Measurements from ENCODE around the gene NPFFR1.

The NPFFR1 gene

GRCh38 chr10:70212879-70213278 lies 70.9 kb downstream of the NPFFR1 start:
- DNase-seq: no peak

DNA sequence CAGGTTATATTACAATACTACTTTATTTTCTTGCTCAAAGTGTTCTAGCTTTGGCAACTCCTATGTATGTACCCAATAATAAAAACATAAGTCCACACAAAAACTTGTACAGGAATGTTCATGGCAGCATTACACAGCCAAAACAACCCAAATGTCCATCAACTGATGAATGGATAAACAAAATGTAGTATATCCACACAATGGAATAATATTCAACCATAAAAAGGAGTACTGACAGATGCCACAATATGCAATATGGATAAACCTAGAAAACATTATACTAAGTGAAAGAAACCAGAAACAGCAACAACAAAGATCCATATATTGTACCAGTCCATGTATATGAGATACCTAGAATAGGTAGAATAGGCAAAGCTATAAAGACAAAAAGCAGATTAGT lies 71.5 kb downstream of the NPFFR1 start:
- no peak for DNase-seq

DNA sequence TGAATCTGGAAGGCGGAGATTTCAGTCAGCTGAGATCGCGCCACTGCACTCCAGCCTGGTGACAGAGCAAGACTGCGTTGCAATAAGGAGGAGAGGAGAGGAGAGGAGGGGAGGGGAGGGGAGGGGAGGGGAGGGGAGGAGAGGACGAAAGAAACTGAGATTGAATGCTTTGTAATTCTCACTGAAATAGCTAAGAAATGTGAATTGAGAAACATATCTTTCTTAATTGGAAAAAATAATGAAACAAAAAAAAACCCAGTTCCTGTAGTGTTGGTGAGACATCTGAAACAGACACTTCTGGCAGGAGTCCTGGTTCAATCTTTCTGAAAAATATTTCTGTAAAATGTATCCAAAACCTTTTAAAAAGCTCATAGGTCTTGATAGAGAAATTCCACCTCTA lies 77.0 kb downstream of the NPFFR1 start:
- DNase-seq: no peak

- DNase-seq: no peak
Measured at GRCh38 chr10:70201105-70201504, 82.7 kb downstream of the NPFFR1 start.

- no peak for DNase-seq
Measured at GRCh38 chr10:70198696-70199466, 84.9 kb downstream of the NPFFR1 start.
